Ishikawa (cell line): ENCODE results near the gene DRD4.

ENCODE experiments used
- CEBPB ChIP-seq: IDR thresholded peaks from 2 replicates; pipeline ENCODE4 v1.6.1; 2012
- CREB1 ChIP-seq: IDR thresholded peaks from 2 replicates; pipeline ENCODE4 v1.6.1; 2012; ENCODE audit warnings: low read depth
- EGR1 ChIP-seq: IDR thresholded peaks from 2 replicates; pipeline ENCODE4 v1.6.1; 2012
- EP300 ChIP-seq: IDR thresholded peaks from 2 replicates; pipeline ENCODE4 v1.6.1; 2012; ENCODE audit warnings: borderline replicate concordance
- FOXM1 ChIP-seq: IDR thresholded peaks from 2 replicates; pipeline ENCODE4 v1.6.1; 2012; ENCODE audit warnings: low read depth, borderline replicate concordance
- MAX ChIP-seq: IDR thresholded peaks from 2 replicates; pipeline ENCODE4 v1.6.1; 2012
- NFIC ChIP-seq: IDR thresholded peaks from 2 replicates; pipeline ENCODE4 v1.6.1; 2012
- RAD21 ChIP-seq: IDR thresholded peaks from 2 replicates; pipeline ENCODE4 v1.6.1; 2012; ENCODE audit warnings: low read depth
- REST ChIP-seq: IDR thresholded peaks from 2 replicates; pipeline ENCODE4 v1.6.1; 2012; ENCODE audit warnings: low read depth, mild to moderate bottlenecking
- TAF1 ChIP-seq: IDR thresholded peaks from 2 replicates; pipeline ENCODE4 v1.6.1; 2012; ENCODE audit warnings: low read depth, mild to moderate bottlenecking
- TCF12 ChIP-seq: IDR thresholded peaks from 2 replicates; pipeline ENCODE4 v1.6.1; 2012; ENCODE audit warnings: low read depth
- TEAD4 ChIP-seq: IDR thresholded peaks from 2 replicates; pipeline ENCODE4 v1.6.1; 2012
- USF1 ChIP-seq: IDR thresholded peaks from 2 replicates; pipeline ENCODE4 v1.6.1; 2012
- YY1 ChIP-seq: IDR thresholded peaks from 2 replicates; pipeline ENCODE4 v1.6.1; 2012; ENCODE audit warnings: low read depth
- ZBTB7A ChIP-seq: IDR thresholded peaks from 2 replicates; pipeline ENCODE4 v1.6.1; 2012; ENCODE audit warnings: low read depth

Gene DRD4

GRCh38 chr11:653837-654236 lies 16.8 kb downstream of the DRD4 start:
- TF ChIP-seq USF1 (no peak), TCF12 (no peak), ZBTB7A (no peak), REST (no peak), TEAD4 (no peak), FOXM1 (no peak), CEBPB (no peak), YY1 (no peak), RAD21 (no peak), EGR1 (no peak), TAF1 (no peak), CREB1 (no peak)

GRCh38 chr11:654444-654843 lies 17.4 kb downstream of the DRD4 start:
- TF ChIP-seq CEBPB, result 0 out of 2 replicates have a peak, but pooled peaks have one; percentile 8

- no peak for TF ChIP-seq TAF1
- no peak for TF ChIP-seq NFIC
- no peak for TF ChIP-seq EGR1
- TF ChIP-seq FOXM1, result no peak
- TF ChIP-seq RAD21, result no peak
- TF ChIP-seq ZBTB7A, result no peak
- no peak for TF ChIP-seq CREB1
- no peak for TF ChIP-seq TCF12
- TF ChIP-seq CEBPB, result no peak
- TF ChIP-seq TEAD4, result no peak
- TF ChIP-seq YY1, result no peak
- no peak for TF ChIP-seq MAX
- TF ChIP-seq REST, result no peak
Observed at GRCh38 chr11:655036-655726, 18.1 kb downstream of the DRD4 start.

- TF ChIP-seq MAX (no peak), TAF1 (no peak), EGR1 (no peak), RAD21 (no peak), TCF12 (no peak)
Observed at GRCh38 chr11:656426-656825, 19.4 kb downstream of the DRD4 start.

GRCh38 chr11:656866-657265 lies 19.8 kb downstream of the DRD4 start:
- TF ChIP-seq CREB1 (no peak), MAX (no peak), USF1 (no peak), EP300 (no peak), TAF1 (no peak), YY1 (no peak), FOXM1 (no peak), RAD21 (no peak), CEBPB (no peak), ZBTB7A (no peak), TCF12 (no peak), EGR1 (no peak), NFIC (no peak), REST (no peak), TEAD4 (no peak)
